Putamen (tissue), 1 donor: ENCODE data around the gene ISCA2.

Source experiments
- DNase-seq: peaks from one replicate; pipeline ENCODE4 v3.0.0-alpha.2; 2016; ENCODE audit warnings: low spot score

Gene ISCA2

DNA sequence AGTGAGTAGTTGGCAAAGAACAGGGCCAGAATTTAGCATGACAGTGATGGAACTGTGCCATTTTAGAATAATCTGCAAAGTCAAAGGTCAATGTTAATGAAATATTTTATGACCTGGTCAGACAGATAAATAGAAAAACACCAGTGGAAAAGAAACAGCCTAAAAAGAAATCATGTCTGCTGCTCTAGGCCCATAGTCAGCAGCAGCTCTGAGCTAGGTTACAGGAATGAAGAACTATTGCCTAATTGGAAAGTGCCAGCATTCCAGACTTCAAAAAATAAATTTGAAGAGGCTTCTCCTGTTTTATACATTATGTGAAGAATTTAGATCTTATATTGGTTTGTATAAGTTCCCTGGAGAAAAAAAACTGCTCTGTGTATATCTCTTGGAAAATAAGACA is 10.2 kb upstream of the ISCA2 start:
- no peak for DNase-seq

DNA sequence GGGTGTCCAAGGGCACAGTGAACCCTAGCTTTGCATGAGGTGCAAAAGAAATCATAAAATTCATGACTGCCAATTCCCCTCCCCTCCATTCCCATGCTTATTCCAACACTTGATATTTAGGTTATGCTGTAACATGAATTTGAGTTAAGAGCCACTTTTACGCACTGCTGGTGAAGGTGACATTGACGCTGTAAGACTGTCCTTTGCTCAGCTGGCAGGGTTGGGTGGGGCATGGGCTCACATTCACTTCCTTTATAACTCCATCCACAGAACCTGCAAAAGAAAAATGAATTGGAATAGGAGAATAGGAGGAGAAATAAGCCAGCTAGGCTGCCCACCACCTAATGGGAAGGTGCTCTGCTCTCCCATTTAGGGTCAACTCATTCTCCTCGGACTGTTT is 7.4 kb upstream of the ISCA2 start:
- no peak for DNase-seq

DNA sequence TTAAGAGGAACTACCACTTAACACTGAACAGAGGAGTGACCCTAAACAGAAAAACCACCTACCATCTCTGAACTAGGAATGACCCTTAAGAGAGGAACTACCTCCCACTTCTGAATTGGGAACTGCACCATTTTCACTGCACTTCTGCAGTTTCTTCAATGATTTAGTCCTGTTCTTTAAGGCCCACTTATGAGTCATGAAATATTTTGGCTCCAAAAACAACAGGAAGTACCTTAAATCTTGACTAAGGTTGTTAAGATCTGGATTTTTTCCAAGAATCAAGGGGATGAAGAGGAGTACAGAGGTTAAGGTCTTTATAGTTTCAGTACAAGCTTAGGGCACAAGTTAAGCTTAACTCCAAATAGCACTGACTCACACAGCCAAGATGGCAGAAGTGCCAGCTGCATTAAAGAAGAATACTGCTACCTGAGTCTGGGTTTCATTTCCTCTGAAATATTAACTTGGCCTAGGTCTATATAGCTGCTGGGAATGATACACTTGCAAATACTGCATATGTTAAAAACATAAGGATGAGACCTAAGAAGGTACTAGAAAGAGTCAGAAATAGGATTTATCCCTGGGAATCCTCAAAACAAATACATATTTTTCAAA is 4.7 kb upstream of the ISCA2 start:
- no peak for DNase-seq

DNA sequence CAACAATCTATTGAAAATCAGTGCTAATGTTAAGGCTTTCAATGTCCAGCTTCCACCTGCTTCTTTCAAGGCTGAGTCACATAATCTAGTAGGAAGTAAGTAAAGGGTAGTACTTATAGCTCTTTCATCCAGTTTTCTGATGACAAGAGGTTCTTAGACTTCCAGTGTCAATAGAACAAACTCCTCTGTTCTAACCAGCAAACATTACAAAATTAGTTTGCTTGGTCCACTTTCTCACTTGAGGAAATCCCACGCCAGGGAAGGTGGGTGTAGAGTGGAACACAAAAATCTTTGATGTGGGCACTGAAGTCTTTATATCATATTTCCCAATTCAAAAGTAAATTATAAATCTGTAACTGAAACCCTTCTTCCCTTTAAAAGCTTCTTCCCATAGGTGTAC is 3.1 kb upstream of the ISCA2 start:
- no peak for DNase-seq

DNA sequence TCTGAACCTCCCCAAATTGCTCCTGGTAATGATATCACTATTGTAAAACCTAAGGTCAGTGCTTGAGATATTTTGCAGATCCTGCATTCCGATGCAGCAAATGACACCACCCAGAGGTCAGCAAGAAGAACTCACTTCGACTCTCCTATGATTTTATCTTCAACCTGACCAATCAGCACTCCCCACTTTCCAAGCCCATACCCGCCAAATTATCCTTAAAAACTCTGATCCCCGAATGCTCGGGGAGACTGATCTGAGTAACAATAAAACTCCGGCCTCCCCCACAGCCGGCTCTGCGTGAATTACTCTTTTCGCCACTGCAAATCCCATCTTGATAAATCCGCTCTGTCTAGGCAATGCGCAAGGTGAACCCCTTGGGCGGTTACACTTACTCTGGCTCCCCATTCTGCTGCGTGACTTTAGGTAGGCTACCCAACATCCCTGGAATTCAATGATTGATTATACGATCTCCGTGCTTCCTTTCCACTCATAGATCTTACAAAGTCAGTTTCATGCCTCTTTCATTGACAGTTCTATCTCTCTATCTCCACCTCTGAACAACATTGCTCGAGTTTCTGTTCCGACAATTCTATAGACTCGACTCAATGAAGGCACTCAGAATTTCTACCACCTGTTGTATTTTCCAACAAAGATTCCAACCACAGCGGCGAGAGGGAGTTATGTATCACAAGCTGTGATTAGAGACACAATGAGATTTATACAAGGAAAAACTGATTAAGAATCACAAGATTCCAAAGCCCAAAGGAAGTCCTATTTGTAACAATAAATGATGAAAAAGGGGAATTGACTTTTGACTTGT is 1.4 kb upstream of the ISCA2 start:
- no peak for DNase-seq

DNA sequence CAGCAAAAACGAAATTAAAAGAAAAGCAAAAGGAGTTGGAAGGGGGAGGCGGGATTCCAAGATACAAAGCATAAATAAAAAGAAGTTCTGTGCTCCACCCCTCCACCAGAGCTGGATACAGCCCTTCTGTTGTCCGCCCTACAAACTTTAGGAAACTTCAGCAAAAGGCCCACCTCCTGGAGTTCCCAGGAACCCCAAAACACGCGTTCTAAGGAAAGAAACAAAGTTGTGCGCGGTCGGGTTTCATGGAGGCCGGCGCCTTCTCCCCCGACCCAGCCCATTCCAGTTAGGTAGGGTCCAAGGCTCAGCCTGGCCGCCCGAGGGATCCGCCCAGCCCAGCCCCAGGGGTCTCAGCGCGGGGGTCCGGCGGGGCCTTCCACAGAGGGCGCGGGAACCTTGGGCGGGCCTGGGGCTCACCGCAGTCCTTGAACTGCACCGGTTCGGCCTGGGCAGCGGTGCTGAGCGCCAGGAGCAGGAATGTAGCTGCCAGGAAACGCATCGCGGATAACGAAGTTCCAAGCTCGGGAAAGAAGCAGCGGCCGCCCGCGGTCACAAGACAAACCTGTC is 706 bp upstream of the ISCA2 start, which contains the start of gene NPC2:
TSS of gene NPC2 (minus strand) at position 530 of the 567 bp plus-strand sequence. CDS start at position 499, 31 bp downstream.
- no peak for DNase-seq

DNA sequence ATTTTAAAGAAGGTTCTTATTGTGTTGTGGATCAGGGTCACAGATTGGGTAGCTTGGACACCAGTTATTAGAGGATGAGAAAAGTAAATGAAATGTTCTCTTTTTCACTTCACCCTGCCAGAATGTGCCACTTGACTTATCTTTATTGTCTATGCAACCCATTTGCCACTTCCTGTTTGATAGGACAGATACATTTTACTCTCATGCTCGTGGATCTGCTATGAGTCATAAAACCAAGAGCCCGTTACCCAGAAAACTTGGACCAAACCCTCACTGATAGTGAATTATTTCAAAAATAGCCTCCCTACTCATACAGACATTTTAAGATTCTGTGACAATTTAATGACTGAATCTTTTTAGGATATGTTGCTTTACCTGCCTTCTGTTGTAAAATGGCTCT is 1.8 kb downstream of the ISCA2 start:
- DNase-seq, result no peak

DNA sequence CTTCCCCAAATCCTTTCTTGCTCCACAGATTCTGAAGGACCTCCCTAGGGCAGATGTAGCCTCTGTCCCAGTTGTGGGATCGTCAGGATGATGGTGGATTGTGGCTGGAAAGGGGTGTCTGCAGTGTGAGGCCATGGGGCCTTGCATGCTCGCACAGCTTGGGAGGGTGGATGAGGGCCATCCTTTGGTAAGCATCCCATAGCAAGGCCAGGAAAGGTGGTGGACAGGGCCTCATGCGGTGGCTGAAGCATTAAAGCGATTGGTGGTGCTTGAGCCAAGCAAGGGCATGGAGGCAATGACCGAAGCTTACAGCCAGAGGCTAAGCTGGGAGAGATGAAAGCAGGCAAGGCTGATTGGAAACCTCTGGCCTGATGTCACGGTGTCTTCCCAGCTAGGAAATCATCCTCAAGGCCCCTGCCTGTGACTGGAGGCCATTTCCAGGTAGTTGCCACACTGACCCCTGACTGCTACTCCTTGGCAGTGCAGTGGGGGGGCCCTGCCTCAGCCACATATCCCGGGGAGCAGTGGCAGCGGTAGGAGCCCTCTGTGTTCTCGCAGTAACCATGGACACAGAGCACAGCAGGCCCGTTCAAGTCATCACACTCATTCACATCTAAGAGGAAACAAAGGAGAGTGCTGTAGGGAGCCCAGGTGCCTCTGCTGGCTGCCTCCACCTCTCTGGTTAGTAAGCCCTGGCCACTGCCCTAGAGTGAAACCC is 7.0 kb downstream of the ISCA2 start:
- no peak for DNase-seq

DNA sequence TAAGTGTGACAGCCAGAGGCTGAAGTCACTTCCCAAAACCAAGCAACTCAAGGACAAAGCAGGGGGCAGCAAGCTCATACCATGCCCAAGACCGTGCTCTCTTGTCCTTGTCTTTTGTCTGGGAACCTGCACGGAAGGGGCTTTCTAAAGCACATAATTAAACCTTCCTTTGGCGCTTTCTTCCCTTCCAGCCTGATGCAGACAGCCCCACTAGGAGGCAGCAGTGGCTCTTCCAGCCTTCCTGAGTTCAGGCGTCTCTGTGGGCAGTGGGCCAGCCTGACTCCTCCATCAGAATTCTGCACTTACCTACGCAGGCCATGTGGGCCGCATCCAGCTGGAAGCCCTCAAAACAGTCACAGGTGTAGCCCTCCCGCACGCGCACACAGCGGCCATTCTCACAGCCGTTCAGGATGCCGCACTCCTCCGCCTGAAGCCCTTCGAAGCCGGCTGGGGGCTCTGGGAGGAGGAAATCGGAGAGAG is 7.6 kb downstream of the ISCA2 start:
- no peak for DNase-seq

DNA sequence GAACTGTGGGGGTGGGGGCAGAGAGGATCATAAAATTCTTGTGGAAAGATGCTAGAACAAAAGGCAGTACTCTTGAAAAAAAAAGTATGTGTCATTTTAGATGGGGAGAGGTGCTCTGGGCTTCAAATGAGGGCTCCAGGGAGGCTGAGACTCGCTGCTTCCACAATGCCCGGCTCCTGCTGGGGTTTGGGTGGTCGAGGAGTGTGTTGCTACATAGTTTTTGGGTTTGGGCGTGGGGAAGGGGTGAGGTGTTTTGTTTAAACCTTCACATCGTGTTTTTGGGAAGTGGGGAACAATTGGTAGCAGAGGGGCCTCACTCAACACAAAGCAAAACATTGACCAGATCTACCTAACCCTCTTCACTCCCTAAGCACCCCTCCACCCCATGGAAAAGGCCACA is 8.1 kb downstream of the ISCA2 start:
- DNase-seq, result no peak

DNA sequence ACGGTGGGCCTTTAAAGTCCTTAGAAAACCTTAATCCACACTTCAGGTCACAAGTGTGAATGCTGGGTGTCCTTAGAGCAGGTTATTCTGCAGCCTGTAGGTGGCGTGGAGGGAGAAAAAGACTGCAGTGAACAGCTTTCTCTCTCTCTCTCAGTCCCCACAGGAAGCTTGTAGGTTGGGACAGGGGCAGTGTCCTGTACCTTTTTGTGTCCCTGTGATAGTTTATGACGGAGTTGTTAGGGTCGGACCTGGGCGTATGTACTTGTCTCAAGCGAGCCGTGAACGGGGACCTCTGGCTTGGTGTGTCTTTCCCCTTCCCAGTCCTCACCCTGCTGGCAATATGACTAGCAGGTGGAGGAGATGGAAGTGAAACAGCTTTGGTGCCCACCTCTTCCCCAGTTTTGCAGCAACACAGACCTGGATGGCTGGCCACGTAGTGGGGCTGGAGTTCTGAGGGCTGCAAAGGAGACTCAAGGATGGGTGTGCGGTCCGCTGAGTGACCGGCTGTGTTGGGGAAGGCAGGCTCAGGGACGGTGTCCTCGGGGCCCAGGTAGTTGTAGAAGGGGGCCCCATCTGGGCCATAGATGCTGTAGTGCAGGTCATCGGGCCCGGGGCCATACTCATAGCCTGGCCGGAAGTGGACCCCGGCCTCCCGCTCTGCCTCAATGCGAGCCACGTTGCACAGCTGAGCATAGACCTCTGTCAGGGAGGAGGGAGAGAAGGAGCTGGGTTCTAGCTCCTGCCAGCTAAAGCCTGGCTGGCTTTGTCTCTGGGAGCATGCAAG is 8.9 kb downstream of the ISCA2 start:
- DNase-seq, result no peak

DNA sequence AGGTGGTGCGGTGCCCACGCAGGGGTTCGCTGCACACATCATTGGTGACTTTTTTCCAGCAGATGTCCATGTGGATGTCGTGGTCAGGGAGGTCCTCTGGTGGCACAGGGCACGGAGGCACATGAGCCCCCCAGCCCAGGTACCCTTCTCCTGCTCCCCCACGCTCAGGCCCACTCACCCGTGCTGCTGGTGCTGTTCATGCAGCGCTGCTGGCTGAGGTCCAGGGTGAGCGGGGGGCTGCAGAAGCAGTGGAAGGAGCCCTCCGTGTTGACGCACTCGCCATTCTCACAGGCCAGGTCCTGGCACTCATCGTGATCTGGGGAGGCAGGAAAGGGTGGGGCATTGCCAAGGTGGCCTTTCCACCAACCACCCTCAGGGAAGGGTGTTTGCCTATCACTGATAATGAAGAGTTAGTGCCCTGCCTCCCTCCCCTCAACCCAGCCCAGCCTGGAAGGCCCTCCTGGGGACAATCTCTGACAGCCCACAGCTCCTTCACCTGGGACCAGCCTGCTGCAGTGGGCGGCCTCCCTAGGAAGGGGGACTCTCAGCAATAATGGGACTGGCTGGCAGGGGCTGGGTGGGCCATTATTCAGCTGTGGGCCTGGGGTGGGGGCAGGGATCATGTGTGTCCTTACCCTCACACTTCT is 9.8 kb downstream of the ISCA2 start:
- no peak for DNase-seq

DNA sequence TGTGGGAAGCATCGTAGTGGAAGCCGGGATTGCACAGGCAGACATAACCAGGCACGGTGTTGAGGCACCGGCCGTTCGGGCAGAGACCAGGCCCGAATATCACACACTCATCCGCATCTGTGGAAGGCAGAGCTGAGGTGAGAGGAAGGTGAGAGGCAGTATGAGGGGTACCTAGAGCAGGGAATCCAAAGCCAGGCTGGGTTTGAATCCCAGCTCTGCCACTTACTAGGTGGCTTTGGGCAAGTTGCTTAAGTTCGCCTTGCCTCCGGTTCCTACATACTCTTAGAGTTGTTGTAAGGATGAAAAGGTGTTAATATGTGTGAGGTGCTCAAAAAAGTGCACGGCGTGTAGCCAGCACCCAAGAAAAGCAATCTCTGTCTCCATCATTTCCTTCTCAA is 10.4 kb downstream of the ISCA2 start:
- DNase-seq, result no peak

DNA sequence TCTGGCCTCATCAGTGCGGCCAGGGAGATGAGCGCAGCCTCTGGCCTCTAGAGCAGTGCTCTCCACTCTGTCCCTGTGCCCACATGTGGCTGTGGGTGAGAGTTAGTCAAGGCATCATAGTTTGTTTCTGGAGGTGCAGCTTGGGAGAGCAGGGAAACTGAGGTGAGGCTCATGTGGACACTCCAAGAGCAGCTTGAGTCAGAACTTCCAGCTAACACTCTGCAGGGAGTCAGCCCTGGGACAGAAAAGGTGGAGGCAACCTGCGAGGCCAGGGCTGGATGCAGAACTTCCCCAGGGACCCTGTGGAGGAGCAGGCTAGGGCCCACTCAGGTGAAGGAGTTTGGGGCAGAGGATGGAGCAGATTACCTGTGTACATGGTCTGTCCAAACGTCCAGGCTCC is 10.8 kb downstream of the ISCA2 start:
- no peak for DNase-seq

DNA sequence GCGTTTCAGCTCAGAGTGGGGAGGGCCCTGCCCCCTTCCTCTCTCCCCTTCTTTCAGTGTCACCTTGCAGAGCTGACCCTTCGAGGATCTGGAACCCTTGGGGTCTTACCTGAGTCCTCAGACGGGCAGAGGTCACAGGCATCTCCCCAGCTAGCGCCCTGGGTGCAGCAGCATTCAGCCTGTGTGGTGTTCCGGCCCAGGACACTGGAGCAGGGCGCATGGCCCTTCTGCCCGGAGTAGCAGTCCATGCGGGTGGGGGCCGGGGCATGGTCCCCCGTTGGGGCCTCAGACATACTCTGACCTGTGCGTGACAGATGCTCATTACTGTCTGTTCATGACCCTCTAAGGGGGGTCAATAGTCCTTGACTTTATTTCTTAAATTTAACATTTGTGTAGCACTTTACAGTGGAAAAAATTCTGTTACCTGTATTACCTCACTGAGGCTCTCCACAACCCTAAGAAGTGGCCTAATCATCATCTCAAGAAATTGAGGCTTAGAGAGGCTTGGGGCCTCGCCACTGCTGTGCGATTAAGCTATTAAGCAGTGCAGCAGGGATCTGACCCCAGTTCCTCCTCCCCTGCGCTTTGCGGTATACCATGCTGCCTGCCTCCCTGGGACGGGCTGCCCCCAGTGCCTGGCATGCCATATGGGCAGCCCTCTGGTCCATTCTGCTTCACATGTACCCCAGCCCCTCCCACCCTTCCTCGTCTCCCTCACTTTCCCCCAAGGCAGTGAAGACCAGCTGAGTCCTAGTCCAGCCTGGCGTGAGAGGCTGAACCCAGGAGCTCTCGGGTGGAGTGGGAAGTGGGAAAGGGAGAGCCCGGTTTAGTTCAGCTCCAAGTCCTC is 11.5 kb downstream of the ISCA2 start:
- no peak for DNase-seq

DNA sequence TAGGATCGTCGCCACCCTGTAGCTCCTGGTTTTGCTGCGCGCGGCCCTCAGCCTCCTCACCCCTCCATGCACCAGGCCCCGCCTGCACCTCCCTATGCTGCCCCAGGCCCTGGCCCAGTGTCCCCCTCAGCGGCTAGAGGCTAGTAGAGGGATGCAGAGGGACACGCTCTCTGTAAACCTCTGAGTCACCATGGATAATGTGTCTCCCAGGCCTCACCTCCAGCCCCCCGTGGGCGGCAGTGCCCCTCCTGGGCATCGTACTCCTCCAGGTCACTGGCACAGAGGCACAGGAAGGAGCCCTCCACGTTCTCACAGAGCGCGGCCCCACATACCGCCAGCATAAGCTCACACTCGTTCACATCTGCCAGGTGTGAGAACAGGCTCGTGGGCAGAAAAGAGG is 12.3 kb downstream of the ISCA2 start:
- no peak for DNase-seq

DNA sequence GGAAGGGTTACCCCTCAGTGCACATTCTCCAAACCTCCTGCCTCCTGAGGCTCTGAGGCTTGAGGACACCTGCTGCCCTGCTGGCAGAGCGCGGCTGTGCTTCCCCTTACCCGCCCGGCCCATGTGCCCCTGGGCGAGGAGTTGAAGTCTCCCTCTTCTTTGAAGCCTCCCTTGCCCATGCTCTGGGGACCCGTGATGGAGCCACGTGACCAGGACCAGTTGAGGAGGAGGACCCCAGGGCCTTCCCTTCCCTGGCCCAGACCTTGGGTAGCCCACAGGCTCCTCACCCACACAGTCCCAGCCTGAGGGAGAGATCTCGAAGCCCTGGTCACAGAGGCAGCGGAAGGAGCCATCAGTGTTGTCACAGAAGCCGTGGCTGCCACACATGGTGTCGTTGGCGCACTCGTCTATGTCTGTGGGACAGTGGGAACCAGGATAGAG is 12.9 kb downstream of the ISCA2 start:
- DNase-seq, result no peak

DNA sequence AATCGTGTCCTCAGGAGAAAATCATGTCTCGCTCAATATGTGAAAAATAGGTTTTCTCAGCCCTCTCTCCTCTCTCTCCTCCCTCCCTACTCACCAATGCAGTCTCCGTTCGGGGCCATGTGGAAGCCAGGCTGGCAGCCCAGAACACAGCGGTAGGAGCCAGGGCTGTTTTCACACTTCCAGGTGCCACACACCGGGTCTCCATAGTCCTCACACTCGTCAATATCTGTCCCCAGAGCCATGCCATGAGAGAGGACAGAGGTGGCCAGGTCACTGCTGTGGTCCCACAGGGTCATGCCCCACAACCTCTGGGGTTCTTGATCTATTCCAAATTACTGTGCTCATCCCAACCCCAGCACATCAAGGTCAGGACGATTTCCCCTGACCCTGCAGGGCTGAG is 13.5 kb downstream of the ISCA2 start:
- no peak for DNase-seq

DNA sequence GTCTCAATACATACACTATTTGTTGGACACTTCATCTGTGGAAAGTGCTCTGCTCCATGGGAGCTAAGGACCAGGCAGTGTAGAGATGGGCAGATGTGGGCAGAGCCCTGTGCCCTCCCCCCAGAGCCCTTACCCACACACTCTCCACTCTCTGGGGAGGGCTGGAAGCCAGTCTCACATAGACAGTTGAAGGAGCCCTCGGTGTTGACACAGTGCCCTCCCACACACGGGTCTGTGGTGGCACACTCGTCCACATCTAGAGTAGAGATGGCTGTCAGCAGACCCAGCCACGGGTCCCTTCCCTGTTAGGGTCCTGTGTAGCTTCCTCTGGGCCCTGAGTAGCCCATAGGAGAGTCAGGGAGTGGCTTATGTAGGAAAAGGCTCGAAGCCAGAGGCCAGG is 14.3 kb downstream of the ISCA2 start:
- no peak for DNase-seq

DNA sequence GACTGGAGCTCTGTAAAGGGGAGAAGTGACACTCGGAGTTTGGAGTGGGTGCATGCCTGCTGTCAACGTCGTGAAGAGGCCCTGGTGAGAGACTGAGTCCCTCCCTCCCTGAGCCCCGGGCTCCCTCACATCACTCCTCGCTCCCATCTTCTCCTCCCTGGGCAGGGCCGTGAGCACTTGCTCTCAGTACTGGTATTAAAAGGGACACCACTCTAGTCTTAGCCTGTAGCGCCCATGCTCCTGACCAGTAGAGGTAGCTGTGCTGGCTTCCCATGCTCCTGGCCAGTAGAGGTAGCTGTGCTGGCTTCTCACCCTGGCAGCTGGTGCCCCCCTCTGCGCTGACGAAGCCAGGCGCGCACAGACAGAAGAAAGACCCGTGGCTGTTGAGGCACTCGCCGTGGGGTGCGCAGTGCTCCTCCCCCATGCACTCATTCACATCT is 14.7 kb downstream of the ISCA2 start:
- DNase-seq, result no peak
